GM12864 (cell line): ENCODE results near the gene PRKCZ.

Experiments
- DNase-seq: peaks from one replicate; pipeline ENCODE4 v3.0.0-alpha.2; 2011; ENCODE audit warnings: low read depth
- H3K4me3 ChIP-seq: 2 replicates; pipeline ENCODE4 v1.5.1; 2011; ENCODE audit warnings: mild to moderate bottlenecking, low read depth, low read length, control low read depth
- TF ChIP-seq, protein P1 (sequence below): IDR thresholded peaks from 2 replicates; pipeline ENCODE4 v1.5.1; 2011; ENCODE audit warnings: low read depth, mild to moderate bottlenecking, moderate library complexity, low read length, control low read depth, inconsistent platforms; ENCODE audit errors: missing control alignments

The PRKCZ gene

GRCh38 chr1:2049718-2050431 lies at the start of gene PRKCZ:
Gene PRKCZ (plus strand): TSS chr1:2050411. CDS start chr1:2050631, 220 bp downstream.
- DNase-seq, result no peak
- TF ChIP-seq, protein P1, sequence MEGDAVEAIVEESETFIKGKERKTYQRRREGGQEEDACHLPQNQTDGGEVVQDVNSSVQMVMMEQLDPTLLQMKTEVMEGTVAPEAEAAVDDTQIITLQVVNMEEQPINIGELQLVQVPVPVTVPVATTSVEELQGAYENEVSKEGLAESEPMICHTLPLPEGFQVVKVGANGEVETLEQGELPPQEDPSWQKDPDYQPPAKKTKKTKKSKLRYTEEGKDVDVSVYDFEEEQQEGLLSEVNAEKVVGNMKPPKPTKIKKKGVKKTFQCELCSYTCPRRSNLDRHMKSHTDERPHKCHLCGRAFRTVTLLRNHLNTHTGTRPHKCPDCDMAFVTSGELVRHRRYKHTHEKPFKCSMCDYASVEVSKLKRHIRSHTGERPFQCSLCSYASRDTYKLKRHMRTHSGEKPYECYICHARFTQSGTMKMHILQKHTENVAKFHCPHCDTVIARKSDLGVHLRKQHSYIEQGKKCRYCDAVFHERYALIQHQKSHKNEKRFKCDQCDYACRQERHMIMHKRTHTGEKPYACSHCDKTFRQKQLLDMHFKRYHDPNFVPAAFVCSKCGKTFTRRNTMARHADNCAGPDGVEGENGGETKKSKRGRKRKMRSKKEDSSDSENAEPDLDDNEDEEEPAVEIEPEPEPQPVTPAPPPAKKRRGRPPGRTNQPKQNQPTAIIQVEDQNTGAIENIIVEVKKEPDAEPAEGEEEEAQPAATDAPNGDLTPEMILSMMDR, result no peak
- H3K4me3 ChIP-seq, result no peak within 1 kb of the TSS

DNA sequence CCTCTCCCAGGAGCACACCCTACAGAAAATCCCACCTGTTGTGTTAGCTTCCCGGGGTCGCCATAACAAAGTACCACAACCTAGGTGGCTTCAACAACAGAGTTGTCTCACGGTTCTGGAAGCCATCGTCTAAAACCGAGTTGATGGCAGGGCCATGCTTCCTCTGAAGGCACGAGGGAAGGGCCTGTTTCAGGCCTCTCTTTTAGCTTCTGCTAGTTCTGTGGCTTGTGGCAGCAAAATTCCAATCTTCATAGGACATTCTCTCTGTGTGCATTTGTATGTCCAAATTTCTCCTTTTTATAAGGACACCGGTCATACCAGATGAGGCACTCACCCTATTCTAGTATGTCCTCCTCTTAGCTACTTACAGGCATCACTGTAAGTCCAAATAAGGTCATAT lies 49.8 kb upstream of the PRKCZ start:
- no peak overlapping the region for H3K4me3 ChIP-seq
- TF ChIP-seq, protein P1, result no peak
- no peak for DNase-seq

DNA sequence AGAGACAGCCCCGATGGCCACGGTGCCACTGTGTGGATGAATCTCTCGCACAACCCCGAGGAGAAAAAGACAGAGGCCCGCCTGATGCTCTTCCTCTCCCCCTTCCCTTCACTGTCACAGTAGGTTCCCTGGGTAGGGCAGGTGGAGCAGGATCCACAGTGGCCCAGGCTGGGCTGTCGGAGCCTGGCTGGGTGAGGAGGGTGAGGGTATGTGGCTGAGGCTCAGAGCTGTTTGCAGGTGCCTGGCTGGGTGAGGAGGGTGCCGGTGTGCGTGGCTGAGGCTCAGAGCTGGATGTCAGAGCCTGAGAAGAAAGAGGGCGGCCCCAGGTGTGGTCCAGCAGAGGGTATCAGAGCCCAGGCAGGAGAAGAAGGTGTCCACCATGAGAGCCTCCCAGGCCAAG lies 49.4 kb upstream of the PRKCZ start:
- DNase-seq, result no peak
- no peak overlapping the region for H3K4me3 ChIP-seq
- TF ChIP-seq, protein P1, result no peak

DNA sequence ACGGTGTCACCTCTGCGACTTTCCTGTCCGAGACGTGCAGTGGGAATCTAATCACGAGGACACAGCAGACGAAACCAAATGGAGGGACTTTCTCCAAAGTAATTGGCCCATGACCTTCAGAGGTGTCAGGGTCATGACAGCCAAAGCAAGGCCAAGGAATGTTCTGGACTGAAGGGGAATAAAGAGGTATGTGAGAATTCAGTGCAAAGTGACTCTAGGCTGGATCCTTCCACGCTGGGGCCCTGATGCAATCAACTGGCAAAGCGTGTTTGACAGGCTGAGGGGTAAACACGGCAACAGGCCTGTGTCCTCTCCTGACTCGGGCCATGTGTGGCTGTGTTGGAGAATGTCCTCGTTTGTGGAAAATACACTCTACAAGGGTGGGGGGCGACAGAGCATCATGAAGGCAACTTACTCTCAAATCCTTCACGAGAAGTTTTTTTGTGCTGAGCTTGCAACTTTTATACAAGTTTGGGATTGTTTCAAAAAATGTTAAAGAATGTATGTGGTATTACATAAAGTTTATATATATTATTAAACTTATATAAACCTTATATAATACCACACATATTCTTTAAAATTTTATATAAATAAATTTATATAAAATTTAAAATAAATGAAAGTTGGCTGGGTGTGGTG lies 48.3 kb upstream of the PRKCZ start:
- TF ChIP-seq, protein P1, result no peak
- DNase-seq, result no peak
- H3K4me3 ChIP-seq, result no peak overlapping the region

DNA sequence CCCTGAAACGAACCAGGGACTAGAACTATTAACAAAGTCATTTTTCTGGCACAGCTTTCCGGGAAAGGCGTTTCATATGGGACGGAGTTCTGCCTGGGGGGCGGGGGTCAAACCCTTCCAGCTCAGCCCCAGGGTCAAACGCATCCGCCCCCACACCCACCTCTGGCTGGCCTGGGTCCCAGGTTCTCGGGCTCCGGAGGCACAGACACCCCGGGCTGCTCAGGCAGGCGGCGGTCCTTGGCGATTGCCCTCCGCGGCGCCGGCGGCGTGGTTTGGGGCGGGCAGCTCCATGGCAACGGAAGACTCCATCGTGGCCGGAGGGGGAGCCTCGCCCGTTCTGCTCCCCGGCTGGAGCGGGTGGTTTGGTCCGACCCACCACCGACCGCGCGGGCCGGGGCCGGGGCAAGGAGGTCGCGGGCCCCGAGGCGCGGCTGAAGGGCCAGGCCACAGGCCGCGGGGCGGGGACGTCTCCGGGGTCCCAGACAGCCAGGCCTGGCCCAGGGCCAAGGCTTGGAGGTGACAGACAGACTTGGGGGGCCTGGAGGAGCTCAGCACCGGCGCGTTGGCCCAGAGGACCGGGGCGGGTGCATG lies 46.6 kb upstream of the PRKCZ start, which contains the start of gene CFAP74:
TSS of gene CFAP74 (minus strand) at position 246 of the 591 bp plus-strand sequence. CDS start 12,830 bp downstream, outside the sequence.
- TF ChIP-seq, protein P1, result no peak
- no peak within 1 kb of the TSS for H3K4me3 ChIP-seq
- DNase-seq, result no peak

DNA sequence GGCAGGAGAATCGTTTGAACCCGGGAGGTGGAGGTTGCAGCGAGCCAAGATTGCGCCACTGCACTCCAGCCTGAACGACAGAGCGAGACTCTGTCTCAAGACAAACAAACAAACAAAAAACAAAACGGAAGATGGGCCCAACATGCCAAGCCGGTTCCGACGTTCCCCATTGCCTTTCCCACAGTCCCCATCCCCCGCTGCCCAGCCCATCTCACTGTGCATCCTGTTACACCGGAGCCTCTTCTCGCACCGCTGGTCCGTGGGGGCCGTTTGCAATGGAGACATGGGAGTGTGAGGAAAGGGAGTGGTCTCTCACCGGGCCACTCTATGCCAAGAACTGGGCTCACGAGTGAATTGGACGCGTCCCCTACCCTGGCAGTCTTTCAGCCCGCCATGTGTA lies 45.4 kb upstream of the PRKCZ start:
- no peak overlapping the region for H3K4me3 ChIP-seq
- TF ChIP-seq, protein P1, result no peak
- no peak for DNase-seq
